ENCODE measurements around the gene EFHC1.

DNA sequence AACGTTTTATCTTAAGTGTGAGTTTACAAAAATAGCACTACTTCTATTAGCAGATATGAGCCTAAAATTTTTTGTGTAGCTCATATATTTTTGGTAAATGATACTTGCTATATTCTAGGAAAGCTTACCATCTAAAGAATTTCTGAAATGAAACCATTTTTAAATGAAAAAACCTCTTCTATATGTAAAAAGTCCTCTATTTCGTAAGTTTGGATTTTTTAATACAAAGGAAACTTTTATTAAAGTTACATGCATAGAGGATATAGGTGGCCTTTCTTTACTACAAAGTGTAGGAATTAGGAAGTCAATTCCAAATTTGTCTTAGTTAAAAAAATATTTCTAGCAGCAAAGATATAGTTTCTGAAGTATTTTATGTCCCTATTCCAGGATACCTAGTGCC is 18.8 kb downstream of the EFHC1 start:
- TF ChIP-seq, protein P1, sequence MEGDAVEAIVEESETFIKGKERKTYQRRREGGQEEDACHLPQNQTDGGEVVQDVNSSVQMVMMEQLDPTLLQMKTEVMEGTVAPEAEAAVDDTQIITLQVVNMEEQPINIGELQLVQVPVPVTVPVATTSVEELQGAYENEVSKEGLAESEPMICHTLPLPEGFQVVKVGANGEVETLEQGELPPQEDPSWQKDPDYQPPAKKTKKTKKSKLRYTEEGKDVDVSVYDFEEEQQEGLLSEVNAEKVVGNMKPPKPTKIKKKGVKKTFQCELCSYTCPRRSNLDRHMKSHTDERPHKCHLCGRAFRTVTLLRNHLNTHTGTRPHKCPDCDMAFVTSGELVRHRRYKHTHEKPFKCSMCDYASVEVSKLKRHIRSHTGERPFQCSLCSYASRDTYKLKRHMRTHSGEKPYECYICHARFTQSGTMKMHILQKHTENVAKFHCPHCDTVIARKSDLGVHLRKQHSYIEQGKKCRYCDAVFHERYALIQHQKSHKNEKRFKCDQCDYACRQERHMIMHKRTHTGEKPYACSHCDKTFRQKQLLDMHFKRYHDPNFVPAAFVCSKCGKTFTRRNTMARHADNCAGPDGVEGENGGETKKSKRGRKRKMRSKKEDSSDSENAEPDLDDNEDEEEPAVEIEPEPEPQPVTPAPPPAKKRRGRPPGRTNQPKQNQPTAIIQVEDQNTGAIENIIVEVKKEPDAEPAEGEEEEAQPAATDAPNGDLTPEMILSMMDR (IDR thresholded peaks at IDR 0.05) = no peak
- TF ChIP-seq POLR2A (IDR thresholded peaks at IDR 0.05) = no peak
